SH-SY5Y (cell line): ENCODE data around the gene TJP2.

Experiments used
- GATA2 ChIP-seq: IDR thresholded peaks from 2 replicates; pipeline ENCODE4 v1.6.1; 2011; ENCODE audit warnings: mild to moderate bottlenecking, low read depth, low read length
- GATA3 ChIP-seq: IDR thresholded peaks from 2 replicates; pipeline ENCODE4 v1.6.1; 2011; ENCODE audit warnings: low read depth, mild to moderate bottlenecking, low read length, moderate library complexity

Gene TJP2

DNA sequence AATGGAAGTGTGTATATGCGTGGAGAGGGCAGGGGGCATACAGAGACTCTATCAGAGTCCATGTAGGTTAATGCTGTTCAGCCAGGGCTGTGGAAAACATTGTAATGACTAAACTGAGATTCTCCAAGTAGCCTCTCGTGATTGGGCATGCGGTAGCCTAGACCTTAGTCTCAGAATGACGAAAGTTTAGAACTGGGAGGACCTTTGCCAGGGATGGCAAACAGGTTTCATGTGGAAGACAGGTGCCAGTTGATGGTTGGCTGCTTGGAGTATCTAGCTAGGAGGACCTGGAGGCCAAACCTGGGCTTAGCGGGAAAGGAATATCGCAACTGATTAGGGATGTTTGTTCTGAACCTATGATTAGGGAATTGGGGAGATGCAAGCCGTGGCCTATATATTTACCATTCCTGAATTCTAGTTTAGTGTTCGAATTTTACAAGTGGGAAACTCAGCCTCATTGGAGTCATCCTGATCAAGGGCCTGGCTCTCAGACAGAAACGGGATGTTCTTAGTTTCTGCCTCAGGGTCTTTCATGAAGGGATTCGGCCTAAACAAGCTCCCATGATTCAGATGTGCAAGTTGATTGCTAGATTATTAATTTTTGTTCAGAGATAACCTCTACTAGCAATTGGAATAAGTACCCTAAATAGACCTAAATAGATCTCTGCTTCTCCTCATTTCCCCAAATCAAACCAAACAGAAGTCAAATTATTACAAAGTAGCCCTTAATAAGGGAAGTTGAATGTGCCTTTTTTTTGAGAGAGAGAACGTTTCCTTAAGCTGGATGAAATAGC lies 26.8 kb upstream of the TJP2 start:
- peak; percentile 81 for TF ChIP-seq GATA3
- TF ChIP-seq GATA2, result peak; percentile 87

DNA sequence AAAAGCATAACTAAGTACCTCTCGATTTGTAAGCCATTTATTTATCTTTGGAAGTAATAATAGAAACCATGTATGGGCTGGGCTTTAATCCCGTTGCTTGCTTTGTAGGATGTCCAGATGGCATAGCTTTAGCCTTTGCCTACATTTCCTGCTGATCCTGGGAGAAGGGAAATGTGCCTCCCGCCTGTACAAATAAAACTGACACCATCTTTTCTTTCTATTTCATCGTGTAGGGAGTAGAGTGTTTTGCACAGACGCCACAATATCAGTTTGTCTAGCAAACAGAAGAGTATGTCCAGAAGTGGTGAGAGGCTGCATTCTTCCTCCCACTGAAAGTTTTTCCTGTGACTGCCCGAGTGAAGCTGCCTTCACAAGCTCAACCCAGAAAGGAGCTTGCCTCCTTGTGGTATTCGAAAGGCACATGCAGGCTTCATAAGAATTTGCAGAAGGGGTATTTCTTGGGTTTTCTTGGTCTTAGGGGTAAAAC lies 24.7 kb upstream of the TJP2 start:
- no peak for TF ChIP-seq GATA2

DNA sequence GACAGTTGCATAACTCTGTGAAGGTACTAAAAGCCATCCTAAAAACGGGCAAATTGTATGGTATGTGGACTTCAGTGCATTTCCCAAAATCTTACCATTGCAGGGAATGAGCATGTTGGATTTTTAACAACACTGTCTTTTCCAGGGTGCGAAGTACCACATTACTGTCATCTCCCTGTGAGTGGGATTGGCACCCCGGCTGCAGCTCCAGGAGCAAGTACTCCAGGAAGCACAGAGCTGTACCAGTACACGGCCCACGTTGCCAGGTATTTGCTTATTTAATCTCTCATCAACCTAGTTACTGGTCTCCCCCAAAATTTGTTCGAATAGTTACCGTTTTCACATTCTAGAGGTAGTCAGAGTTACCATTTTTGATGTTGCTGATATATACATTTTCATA lies 22.6 kb upstream of the TJP2 start:
- TF ChIP-seq GATA3 (no peak), GATA2 (no peak)

DNA sequence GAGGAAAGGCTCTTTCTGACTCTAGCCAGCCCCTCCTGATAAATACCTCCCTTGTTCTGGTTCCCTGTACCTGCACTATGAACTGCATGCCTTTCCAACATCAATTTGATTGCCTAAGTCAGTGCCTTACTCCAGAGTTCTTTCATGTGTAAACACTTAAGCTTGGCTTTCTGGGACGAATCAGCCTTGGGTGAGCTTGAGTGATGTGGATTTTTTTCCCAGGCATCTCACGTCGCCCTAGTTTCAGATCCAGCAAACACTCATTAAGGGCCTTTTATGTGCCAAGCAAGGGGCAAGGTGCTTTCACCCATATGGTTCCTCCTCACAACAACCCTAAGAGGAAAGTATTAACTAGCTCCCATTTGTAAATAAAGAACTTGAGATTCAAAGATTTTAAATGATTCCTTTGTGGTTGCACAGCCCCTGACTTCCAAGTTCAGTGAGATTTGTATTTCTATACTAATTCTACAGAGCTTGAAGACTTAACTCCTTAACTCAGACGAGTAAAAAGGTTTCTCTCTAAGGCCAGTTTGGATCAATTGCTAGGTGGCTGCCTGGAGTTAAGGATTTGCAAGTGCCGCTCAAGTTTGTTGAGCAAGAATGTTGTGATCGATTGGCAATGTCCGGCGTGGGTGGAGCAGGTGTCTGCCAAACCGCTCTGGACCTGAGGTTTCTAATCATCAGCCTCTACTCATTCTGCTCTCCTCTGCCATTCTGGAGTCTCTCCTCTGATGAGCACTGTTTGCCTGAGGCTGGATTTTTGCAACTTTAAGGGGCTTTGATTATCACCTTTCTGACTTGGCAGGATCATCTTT lies 20.2 kb upstream of the TJP2 start:
- TF ChIP-seq GATA2 (no peak), GATA3 (no peak)

DNA sequence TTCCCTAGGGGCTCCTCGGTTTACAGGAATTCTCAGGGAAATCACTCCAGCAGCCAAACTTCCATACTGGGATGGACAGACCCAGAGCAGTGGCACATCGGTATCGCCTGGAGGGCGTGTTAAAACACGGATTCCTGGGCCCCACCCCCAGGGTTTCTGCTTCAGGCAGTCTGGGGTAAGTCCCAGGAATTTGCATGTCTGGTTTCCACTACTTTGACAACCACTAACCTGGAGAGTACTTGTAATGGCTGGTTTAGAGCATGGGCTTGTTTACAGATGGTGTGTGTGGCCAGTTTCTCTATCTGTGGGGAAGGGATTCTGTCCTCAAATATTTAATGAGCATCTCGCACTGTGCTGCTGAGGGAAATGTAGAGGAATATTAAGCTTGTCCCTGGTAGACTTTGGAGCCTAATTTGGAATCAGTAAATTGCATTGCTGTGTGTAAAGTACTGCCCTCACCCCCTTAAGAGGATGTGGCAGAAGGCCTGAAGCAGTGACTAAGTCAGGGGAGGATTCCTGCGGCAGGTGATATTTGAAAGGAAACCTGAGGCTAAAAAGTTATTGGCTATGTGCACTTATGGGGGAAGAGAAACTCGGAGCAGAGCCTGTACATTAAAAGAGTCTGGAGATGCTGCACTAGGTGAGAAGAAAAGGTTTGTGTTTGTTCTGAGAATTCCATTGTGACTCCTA lies 18.6 kb upstream of the TJP2 start:
- TF ChIP-seq GATA2, result no peak
- no peak for TF ChIP-seq GATA3

DNA sequence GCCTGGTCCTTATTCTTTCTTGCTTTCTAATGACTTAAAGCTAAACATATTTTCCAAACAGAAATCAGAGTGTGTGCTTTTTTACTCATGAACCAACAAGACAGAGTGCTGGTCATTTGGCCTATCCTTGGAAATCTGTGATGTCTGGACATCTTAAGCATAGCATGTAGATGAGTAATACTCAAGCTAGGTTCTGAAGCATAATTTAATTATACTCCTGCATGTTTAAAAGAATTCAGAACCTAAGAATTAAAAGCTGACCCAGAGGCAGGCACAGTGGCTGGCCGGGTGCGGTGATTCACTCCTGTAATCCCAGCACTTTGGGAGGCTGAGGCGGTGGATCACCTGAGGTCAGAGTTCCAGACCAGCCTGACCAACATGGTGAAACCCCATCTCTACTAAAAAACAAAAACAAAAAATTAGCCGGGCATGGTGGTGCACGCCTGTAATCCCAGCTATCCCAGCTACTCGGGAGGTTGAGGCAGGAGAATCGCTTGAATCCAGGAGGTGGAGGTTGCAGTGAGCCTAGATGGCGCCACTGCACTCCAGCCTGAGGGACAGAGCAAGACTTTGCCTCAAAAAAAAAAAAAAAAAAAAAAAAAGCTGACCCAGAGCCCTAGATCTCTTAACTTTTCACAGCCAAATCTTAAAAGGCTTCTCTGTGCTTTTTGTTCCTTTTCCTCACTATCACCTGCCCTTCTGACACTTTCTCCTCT lies 16.2 kb upstream of the TJP2 start:
- TF ChIP-seq GATA2, result no peak
- TF ChIP-seq GATA3, result no peak

DNA sequence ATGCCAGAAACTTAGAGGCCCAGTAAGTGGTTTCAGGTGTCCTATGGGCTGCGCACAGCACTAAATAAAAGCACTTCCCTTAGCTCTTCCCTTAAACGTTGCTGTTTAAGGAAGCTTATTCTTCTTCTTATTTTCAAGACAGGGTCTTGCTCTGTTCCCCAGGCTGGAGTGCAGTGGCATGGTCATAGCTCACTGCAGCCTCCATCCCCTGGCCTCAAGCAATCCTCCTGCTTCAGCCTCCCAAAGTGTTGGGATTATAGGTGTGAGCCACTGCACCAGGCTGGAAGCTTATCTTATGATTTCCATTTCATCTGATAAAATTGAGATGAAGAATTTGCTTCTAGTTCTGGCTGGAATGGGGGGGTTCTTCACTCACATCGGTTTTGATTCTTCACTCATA lies 15.6 kb upstream of the TJP2 start:
- TF ChIP-seq GATA3 (no peak), GATA2 (no peak)

DNA sequence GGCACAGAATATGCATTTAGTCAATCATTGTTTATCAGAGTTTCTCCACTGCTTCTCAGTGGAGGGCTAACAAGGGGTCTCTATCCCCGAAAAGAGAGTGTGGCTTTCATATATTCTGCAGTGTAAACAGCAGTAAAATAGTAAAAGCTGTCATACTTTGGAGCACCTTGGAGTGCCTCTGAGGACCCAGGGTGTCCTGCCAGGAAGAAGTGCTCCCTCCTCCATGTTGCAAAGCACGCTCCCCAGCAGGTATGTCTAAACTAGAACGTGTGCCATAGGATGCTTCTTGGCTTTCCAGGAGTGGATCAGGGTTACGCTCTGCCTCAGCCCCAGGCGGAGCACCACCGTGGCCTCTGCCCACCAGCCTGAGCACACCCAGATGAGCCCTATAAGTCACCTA lies 8.5 kb upstream of the TJP2 start:
- TF ChIP-seq GATA2, result no peak
- no peak for TF ChIP-seq GATA3

DNA sequence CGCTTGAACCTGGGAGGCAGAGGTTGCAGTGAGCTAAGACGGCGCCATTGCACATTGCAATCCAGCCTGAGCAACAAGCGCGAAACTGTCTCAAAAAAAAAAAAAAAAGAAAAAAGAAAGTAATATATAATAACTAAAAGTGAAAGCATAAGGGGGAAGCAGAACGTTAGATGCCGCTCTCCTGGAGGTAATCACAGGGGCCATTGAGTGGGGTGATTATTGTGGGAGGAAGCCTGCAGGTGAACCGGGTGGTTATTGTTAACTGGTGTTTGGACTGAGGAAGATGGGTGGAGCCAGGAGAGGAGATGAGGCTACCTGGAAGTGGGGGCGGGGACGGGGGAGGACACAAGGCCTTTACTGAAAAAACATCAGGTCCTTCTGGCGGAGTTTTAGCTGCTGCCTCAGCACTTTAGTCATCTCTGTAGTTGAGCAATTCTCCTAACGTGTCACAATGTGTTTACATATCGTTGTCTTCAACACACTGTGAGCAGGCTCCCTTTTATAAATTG lies 5.3 kb upstream of the TJP2 start:
- no peak for TF ChIP-seq GATA2
- TF ChIP-seq GATA3, result no peak

DNA sequence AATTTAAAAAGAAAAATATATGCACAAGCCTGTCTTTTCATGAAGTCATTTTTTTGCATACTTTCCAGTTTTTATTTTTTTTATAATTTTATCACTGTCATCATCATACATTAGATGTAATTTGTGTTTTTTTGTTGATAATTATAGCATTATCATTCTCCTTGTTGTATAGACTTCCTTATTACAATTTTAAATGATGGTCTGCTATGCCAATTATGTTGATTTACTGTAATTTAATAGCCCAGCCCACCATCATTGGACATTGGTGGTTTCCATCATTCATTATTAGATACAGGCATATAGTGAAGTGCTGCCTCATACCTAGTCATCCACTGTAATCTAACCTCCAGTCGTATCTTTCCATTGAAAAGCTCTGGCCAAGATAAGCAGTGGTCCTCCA lies 3.8 kb upstream of the TJP2 start:
- TF ChIP-seq GATA2 (no peak), GATA3 (no peak)

DNA sequence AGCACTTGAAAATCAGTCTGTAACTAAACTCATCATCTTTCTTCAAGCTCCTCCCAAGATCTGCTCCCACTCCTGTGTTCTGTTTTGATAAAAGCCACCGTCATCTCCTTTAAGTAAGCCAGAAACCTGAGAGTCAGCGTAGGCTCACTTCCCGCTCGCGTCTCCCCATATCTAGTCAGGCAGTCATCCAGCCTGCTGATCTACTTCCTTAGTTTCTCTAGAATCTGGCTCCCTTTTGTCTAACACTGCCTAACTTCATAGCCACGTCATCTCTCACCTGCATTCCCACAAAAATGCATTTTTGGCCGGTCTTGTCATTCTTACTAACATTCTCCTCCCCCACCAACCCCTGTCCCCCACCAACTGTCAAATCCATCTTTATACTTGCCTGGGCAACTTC lies 3.0 kb upstream of the TJP2 start:
- TF ChIP-seq GATA2, result no peak
- TF ChIP-seq GATA3, result no peak

DNA sequence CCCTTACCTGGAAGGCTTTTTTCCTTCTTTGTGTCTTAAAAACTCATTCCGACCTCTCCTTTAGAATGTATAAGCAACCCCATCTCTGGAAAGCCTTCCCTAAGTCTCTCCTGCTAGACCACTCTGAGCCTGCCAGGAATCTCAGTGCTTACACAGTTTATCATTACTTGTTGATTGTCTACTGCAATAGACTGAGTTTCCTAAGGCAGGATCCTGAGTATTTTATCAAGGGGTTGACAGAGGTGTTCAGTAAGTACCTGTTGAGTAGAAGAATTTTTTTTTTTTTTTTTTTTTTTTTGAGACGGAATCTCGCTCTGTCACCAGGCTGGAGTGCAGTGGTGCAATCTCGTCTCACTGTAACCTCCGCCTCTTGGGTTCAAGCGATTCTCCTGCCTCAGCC lies 2.6 kb upstream of the TJP2 start:
- no peak for TF ChIP-seq GATA2
- TF ChIP-seq GATA3, result no peak

DNA sequence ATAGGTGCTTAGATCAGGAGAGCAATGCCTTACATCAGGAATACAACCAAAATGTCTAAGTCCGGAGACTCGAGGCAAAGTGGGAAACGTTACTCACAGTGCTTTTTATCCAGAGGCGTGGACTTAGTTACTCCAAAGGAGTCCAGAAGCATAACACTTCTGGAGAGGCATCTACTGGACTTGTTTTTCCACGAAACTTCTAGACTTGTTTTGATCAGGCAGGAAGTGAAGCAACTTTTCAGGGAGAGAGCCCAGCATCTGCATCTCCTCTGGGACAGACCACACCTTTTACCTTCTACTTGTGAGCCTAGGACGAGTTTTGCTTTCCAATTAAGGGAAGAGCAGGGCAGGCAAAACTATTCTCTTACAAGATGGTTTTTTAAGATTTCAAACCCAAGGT lies 1.2 kb upstream of the TJP2 start:
- TF ChIP-seq GATA3, result no peak
- no peak for TF ChIP-seq GATA2

DNA sequence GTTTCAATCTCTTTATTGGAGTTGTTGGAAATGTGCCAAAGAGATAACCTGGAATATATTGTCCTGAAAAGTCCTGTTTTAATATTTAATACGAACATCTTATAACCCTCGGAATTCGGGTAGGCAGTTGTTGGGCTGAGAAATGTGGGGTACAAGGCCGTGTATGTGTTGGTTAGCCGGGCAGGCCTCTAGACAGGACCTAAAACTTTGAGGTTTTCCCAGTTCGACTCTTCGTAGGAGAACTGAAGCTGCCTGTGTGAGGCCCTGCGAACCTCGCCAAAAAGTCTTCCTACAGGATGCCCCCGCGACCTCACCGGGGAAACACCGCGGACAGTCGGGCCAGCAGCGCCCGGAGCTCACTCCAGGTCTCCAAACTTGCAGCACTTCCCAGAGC lies 583 bp upstream of the TJP2 start:
- no peak for TF ChIP-seq GATA3
- TF ChIP-seq GATA2, result no peak
